NCI-H146 treated with DMSO at 0.1 percent for 48 hours (cell line): ENCODE results near the gene BTN2A1.
"Not testable (repeated sequence)": the region's sequence is repeated elsewhere in the genome, so short reads cannot be mapped to it uniquely, and the experiment has no call there.

Experiments
- DNase-seq: peaks from one replicate; lab custom pipeline; 2025; ENCODE audit not compliant: unreplicated experiment; lab: John Stamatoyannopoulos, UW

BTN2A1 gene

DNA sequence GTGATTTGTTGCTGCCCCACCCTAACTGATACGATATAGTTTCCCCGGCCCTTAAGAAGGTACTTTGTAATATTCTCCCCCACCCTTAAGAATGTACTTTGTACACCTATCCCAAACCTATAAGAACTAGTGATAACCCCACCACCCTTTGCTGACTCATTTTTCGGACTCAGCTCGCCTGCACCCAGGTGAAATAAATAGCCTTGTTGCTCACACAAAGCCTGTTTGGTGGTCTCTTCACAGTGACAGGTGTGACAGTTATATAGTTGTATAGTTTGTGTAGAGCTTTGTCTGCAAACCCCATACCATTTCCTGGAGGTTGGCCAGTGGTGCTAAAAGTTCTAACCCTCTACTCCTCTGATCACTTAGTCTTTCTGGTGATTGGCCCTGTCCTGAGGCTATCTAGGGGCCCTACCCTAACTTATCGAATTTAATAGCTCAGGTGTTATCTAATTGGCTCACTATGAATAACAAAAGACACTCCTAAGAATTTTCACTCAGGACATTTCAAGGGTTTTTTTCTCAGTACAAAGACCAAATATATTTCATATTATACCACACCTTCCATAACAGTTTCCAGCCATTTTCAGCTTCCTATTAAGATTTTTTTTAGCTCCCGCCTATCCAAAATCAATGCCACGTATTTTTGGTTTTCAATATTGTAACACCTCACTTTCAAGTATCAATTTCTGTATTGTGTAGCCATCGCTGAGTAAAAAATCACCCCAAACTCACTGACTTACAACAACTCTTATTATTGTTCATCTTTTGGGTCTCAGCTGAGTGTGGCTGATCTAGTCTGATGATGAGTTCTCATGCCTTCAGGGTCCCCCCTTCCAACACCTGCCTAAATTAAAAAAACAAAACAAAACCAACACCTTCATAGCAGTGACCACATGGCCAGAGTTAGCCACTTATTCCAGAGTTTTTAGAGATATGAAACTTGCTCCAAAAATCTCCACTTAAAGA, 32.5 kb downstream of the BTN2A1 start:
- no peak for DNase-seq

DNA sequence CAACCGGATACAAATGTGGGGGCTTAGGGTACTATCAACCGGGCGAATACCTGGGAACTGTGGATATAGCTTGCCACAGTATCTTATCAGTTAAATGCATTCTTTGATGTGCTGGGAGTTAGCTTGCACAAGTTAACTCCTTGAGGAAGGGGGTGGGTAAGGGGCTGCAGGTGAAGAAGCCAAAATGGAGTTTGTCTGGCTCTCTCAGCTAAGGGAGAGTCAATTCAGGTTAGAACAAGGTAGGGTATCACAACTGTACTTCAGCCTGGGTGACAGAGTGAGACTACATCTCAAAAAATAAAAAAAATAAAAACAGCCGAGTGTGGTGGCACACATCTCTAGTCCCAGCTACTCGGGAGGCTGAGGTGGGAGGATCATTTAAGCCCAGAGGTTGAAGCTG, 33.8 kb downstream of the BTN2A1 start:
- DNase-seq: no peak

DNA sequence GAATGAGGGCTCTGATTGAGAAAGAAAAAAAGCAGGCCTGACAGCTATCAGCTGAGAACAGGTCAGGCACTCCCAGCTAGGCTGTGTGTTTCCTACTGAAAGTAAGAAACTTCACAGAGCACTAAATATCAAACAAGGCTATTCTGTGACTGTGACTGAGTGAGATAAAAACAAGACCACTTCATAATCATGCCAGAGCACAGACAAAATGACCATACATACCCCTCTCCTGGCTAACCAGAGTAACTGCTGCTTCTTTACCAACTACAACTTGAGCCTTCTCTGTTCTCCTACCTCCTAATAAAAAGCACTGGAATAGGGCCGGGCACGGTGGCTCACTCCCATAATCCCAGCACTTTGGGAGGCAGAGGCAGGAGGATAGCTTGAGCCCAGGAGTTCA, 35.5 kb downstream of the BTN2A1 start:
- DNase-seq: no peak

DNA sequence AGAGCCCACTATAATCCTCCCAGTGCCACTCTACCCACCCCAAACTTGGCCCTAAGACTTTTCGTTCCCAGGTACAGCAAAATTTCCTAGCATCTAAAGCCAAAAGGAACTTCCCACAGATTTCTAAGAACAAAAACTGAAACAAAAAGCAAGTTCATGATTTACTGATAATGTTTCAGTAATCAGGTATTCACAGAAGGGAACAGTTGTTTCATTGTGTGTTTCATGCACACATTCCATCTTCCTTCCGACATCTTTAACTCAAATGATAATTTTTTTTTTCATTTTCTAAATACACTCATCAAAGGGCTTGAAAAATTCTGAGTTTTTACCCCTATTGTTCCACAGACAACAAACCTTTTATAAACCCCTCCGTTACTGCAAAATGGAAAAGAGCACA, 36.4 kb downstream of the BTN2A1 start:
- no peak for DNase-seq

DNA sequence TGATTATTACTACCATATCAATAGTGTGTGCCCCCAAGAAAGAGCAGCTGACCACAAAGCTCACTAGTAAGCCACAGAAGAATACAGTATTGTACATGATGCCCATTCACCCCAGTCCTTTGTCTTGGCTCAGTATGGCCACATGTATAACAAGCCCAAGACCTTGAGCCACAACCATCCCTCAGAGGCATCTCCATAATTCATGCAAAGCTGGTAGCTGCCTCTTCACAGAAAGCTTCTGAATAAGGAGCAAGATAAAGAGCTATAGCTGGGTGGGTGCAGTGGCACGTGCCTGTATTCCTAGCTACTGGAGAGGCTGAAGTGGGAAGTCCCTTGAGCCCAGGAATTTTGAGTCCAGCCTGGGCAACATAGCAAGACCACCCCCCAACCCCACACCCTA, 37.5 kb downstream of the BTN2A1 start:
- DNase-seq: no peak

DNA sequence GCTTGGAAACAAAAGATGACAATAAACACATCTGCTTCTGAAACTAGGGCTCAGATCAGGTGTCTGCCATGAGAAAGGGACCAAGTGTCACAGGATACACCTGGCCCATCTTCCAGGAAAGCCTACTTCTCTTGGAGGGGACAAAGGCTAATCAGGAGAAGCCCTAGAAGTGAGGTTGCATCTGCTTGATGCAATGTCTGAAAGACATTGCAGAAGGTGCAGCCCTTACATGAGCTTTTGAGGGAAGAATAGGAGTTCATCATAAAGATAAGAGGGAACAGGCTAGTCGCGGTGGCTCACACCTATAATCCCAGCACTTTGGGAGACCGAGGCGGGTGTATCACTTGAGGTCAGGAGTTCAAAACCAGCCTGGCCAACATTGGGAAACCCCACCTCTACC, 39.9 kb downstream of the BTN2A1 start:
- no peak for DNase-seq

DNA sequence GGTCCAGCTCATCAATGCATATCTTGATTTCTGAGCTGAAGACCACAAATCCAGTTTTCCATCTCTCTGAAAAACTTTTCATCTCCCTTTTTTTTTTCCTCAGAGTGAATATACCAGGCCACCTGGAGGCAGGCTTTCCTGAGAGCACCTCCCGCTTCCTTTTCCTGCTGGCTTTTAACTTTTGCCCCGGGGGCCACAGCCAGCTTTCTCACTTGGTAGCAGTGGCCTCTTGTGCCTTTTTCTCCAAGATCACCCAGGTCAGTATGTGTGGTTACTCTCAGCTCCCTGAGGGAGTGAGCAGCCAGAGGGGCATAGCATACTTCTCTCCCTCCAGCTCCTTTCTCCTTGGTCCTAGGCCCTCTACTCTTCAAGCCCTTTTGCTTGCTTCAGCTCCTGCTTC, 42.3 kb downstream of the BTN2A1 start, which contains the start of gene BTN1A1:
TSS of gene BTN1A1 (plus strand) at position 202 of the 400 bp plus-strand sequence. CDS start 984 bp downstream, outside the sequence.
- DNase-seq: no peak

DNA sequence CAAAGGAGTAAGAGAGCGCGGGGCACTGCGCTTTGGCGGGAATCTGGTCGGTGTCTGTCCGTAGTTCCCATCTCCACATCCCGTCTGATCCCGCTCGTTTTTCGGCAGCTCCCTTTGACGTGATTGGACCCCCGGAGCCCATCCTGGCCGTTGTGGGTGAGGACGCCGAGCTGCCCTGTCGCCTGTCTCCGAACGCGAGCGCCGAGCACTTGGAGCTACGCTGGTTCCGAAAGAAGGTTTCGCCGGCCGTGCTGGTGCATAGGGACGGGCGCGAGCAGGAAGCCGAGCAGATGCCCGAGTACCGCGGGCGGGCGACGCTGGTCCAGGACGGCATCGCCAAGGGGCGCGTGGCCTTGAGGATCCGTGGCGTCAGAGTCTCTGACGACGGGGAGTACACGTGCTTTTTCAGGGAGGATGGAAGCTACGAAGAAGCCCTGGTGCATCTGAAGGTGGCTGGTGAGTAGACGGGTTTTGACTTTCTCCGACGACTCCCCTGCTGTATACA, 43.8 kb downstream of the BTN2A1 start:
- no peak for DNase-seq

DNA sequence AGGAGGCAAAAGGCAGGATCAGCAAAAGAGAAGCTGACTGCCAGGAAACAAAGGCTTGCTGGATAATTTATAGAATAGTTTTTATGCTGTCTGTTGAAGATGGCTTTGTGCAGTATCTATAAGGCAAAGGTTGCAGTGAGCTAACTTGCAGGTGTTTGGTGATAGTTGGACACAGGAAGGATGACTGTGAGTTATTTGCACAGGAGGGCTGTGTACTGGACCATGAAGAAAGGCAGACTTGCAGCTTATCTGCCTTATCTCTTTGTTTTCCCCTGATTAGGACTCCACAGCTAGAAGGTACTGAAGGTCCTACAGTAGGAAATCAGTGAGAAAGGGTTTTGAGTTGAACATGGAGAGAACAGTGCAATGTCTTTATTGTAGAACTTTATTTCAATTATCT, 44.4 kb downstream of the BTN2A1 start:
- peak; percentile 82 for DNase-seq

DNA sequence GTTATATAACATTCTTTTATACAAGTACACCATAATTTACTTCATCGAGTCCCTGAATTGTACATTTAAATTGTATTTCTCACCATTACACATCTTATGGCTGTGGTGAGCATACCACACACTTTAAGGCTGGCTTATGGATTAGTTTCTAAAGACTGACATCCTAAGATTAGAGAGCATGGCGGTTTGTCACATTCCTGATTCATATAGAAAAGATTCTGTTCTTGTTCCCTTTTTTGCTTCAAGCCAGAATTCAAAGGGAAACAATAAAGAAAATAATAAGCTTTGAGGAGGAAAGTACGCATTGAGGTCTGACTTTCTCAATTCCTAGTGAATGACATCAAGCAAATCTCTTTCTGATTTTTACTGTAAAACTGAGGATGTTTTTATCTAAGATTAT, 44.9 kb downstream of the BTN2A1 start:
- no peak for DNase-seq

DNA sequence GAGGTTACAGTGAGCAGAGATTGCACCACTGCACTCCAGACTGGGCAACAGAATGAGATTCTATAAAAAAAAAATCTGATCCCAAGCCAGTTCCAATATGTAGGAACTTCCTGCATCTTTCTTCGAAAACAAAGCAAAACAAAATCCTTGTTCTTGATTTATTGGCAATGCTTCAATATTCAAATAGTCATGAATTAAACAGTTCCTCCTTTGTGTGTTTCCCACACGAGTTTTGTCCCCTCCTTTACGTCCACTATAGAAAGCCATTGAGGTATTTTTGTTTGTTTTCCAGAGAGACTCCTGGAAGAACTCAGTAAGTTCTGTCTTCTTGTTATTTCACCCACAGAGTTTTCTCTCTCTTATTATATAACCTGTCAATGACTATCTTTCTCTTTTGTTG, 49.9 kb downstream of the BTN2A1 start:
- no peak for DNase-seq

DNA sequence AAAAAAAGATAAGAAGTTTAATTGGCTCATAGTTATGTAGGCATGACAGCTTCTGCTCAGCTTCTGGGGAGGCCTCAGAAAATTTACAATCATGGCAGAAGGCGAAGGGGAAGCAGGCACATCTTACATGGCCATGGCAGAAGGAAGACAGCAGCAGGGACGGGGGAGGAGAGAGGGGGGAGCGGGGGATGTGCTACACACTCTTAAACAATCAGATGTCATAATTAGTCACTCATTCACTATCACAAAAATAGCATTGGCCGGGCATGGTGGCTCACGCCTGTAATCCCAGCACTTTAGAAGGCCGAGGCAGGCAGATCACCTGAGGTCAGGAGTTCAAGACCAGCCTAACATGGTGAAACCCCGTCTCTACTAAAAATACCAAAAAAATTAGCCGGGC, 53.3 kb downstream of the BTN2A1 start:
- DNase-seq: not testable (repeated sequence)

DNA sequence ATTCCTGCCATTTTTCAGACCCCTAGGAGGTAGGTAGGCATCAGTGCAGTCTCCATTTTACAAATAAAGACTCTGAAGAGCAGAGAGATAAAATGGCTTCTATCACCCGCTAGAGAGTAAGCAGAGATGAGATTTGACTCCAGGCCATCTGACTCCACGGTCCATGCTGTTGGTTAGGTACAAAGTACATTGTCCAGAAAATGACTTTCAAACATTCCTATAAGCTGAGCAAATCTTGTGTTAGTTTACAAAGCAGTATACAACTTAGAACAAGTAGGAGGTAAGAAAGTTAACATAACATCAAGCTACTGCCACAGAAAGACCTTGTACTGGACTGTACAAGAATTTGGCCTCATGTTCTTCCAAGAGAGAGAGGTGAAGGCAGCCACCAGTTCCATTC, 57.2 kb downstream of the BTN2A1 start:
- DNase-seq: no peak

DNA sequence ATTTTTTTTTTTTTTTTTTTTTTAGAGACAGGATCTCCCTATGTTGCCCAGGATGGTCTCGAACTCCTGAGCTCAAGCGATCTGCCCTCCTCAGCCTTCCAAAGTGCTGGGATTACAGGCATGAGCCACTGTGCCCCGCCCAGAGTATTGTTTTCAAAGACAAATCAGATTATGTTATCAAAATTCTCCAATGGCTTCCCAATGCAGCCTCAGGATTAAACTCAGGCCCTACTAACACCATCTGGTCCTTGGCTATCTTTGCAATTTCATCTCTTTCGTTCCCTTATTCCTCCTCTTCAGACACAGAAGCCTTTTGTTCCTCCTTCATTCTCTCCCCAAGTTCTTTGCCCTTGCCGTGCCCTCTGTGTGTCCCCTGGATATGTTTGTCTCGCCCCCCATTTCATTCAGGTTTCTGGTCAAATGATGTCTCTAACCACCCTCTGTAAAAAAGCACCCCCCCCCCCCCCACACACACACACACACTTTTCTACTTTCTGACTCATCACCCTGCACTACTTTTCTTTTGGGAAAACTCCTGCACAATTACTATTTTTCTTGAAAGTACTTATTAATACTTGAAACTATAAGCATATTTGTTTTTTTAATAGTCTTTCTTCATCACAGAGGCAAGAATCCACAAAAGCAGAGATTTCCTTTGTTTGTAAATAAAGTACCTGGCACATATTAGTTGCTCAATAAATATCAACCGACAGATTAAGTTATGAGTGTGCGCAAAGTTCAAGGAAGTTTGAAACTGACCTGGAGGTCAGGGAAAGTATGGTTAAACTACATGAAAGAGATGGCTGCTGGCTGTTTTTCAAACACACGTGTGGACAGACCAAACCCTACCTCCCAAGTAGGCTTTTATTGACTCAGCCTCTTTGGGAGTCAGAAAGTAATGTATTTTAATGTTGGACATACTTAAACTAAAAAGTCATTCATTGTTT, 59.0 kb downstream of the BTN2A1 start:
- DNase-seq: no peak
